ENCODE measurements around the gene PILRA. TPM values are rescaled to one million over a fixed set of nuclear protein-coding genes. Genes with fewer than 3 reads are reported as not detected.
"Not testable (repeated sequence)": the region's sequence is repeated elsewhere in the genome, so short reads cannot be mapped to it uniquely, and the experiment has no call there.

PILRA gene
- total RNA-seq (2016; rRNA removed; fragmentation: Illumina TruSeq; extraction: Trizol), result 0.13 TPM in 1 of 2 replicates, not detected in the other
- total RNA-seq (2016; cell fraction: cytosol; rRNA removed; fragmentation: Illumina TruSeq; extraction: Trizol; ENCODE audit: low read depth), result not detected in 2 replicates
- total RNA-seq (2016; cell fraction: insoluble cytoplasmic fraction; rRNA removed; fragmentation: Illumina TruSeq; extraction: Trizol), result 0.13 and 0.24 TPM in 2 replicates
- not detected in 2 replicates for total RNA-seq (2016; cell fraction: membrane; rRNA removed; fragmentation: Illumina TruSeq; extraction: Trizol)
- total RNA-seq (2016; cell fraction: nucleus; rRNA removed; fragmentation: Illumina TruSeq; extraction: Trizol), result not detected in 2 replicates
- polyA plus RNA-seq (2011; rRNA removed), result 0.97 and 1.3 TPM in 2 replicates
- polyA plus RNA-seq (2011; cell fraction: cytosol; rRNA removed), result 0.24 and 0.41 TPM in 2 replicates
- 3.1 and 3.6 TPM in 2 replicates for polyA plus RNA-seq (2011; cell fraction: nucleus; rRNA removed)
- polyA plus RNA-seq (2012), result 0.39 and 1.1 TPM in 2 replicates
- not detected in 2 replicates for polyA plus RNA-seq (2016; cell fraction: cytosol; fragmentation: Illumina TruSeq; extraction: Trizol; ENCODE audit: low read depth)
- 0.34 TPM in 1 of 2 replicates, not detected in the other for polyA plus RNA-seq (2016; cell fraction: insoluble cytoplasmic fraction; fragmentation: Illumina TruSeq; extraction: Trizol; ENCODE audit: low read depth)
- 0.14 TPM in 1 of 2 replicates, not detected in the other for polyA plus RNA-seq (2016; cell fraction: membrane; fragmentation: Illumina TruSeq; extraction: Trizol; ENCODE audit: low read depth)
- 0.79 and 1.7 TPM in 2 replicates for polyA plus RNA-seq (2016; cell fraction: nucleus; fragmentation: Illumina TruSeq; extraction: Trizol; ENCODE audit: insufficient read depth, low read depth)
- polyA minus RNA-seq (2011; rRNA and poly(A)+ RNA removed; ENCODE audit: low replicate concordance), result 1.4 and 10.4 TPM in 2 replicates
- polyA minus RNA-seq (2011; cell fraction: cytosol; rRNA and poly(A)+ RNA removed), result not detected in 2 replicates
- 1.6 and 1.9 TPM in 2 replicates for polyA minus RNA-seq (2011; cell fraction: nucleus; rRNA and poly(A)+ RNA removed)
- Bru-seq, nascent RNA, result percentile 29 among the genes with signal in this experiment
- percentile 35 among the genes with signal in this experiment for BruChase-seq, experiment 1, labeled RNA remaining after a 6-hour chase
- BruChase-seq, experiment 2, labeled RNA remaining after a 2-hour chase, result percentile 40 among the genes with signal in this experiment
- long read RNA-seq, experiment 1, result 0 reads
- long read RNA-seq, experiment 2, result 0 reads

DNA sequence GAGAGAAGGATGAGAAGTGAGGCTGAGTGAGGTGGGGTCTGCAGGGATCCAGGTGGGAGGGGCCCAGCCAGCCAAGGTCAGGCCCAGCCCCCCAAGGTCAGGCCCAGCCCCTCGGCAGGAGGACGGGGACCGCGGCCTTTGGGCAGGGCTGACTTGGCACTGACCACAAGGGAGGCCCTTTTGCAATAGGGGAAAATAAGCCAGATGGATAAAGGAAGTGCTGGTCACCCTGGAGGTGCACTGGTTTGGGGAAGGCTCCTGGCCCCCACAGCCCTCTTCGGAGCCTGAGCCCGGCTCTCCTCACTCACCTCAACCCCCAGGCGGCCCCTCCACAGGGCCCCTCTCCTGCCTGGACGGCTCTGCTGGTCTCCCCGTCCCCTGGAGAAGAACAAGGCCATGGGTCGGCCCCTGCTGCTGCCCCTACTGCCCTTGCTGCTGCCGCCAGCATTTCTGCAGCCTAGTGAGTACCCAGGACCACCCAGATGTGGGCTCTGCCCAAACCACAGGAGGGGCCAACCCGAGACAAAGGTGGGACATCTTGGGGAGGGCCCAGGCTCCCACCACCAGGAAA, at the start of gene PILRA:
TSS of gene PILRA (plus strand) at position 227 of the 571 bp plus-strand sequence. CDS start at position 397, 170 bp downstream.
- intact Hi-C loops (cut with micrococcal nuclease; ENCODE audit: unreplicated experiment), result no loop called here
- no peak within 1 kb of the TSS for H3K27ac ChIP-seq (ENCODE audit: extremely low read length, insufficient read depth, low read length)

DNA sequence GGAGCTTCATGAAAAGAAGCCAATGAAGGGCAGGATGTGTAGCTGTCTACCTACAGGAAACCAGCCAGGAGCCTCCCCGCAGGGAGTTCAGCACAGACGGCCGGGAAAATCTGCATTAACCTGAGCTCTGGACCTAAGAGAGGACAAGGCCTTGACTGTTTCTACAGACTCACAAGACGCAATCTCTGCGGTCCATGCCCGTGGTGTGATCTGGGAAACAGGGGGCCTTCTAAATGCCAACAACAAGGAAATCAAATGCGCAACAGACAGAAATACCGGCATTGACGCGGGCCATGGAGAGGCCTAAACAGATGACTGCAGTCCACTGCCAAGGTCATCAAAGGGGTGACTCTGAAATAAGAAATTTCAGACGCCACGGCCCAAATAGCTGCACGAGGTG, 49.1 kb upstream of the PILRA start:
- FAIRE-seq; H3K27me3 ChIP-seq (ENCODE audit: control insufficient read depth in 1 of 2, insufficient read depth in 2 of 2, low read length in 2 of 2); in situ Hi-C loops (cut with HindIII; ENCODE audit: extremely low pct_ligation_motif_present, low pct_unique_long_range_greater_than_20kb); H4K20me1 ChIP-seq (ENCODE audit: insufficient read depth, low read length); H2AFZ ChIP-seq (ENCODE audit: low read length); H3K79me2 ChIP-seq (ENCODE audit: insufficient read depth, low read length); H3K9me3 ChIP-seq (ENCODE audit: low read length); CTCF ChIA-PET (ENCODE audit: low intra/inter-chr PET ratio, low total read pairs); H3K4me1 ChIP-seq (ENCODE audit: insufficient read depth, low read length); POLR2A ChIA-PET; ATAC-seq; BruUV-seq (replicated peaks); DNase-seq (ENCODE audit: low spot score); H3K4me3 ChIP-seq (replicated peaks in 1 of 3; ENCODE audit: insufficient read depth in 1 of 3, low read depth in 2 of 3, low read length in 3 of 3); intact Hi-C loops (cut with micrococcal nuclease; ENCODE audit: unreplicated experiment); H3K4me2 ChIP-seq (ENCODE audit: low read depth, low read length); H3K9ac ChIP-seq (ENCODE audit: insufficient read depth, low read depth, low read length); H3K27ac ChIP-seq (ENCODE audit: extremely low read length, insufficient read depth, low read length); H3K36me3 ChIP-seq (replicated peaks in 1 of 2; ENCODE audit: control insufficient read depth in 1 of 2, insufficient read depth in 2 of 2, low read length in 2 of 2): not testable (repeated sequence)
- WGBS (ENCODE audit: low lambda C conversion rate), result 93% methylated on average over 13 of the region's 13 CpGs

More for the DNA sequence above, at the start of gene PILRA:
- in situ Hi-C loops (cut with HindIII; ENCODE audit: extremely low pct_ligation_motif_present, low pct_unique_long_range_greater_than_20kb), result no loop called here
- H3K4me2 ChIP-seq (ENCODE audit: low read depth, low read length), result peak within 1 kb of the TSS; percentile 43
- H4K20me1 ChIP-seq (ENCODE audit: insufficient read depth, low read length), result no peaks in the 10 kb centered on the region
- 0% methylated on average over 3 of the region's 12 CpGs for WGBS (ENCODE audit: low lambda C conversion rate)
- no peak within 1 kb of the TSS for H2AFZ ChIP-seq (ENCODE audit: low read length)
- ChIA-PET POLR2A (interaction anchor here (0.9 kb wide), 1 partner anchor 9 kb away, joined by 3 read pairs; no protein-coding TSS in a partner anchor), CTCF (ENCODE audit: low intra/inter-chr PET ratio, low total read pairs) (interaction anchor here (1.1 kb wide), 1 partner anchor 34 kb away, joined by 3 read pairs; no protein-coding TSS in a partner anchor)
- TF ChIP-seq ZFP62 (CRISPR knock-in tag; IDR thresholded peaks at IDR 0.05), result no peak
- TF ChIP-seq ZNF782 (CRISPR knock-in tag; IDR thresholded peaks at IDR 0.05; ENCODE audit: borderline replicate concordance), result 0 out of 2 replicates have a peak, but pooled peaks have one; percentile 24
- TF ChIP-seq TOPORS (CRISPR knock-in tag; IDR thresholded peaks at IDR 0.05), result no peak
- no peak for TF ChIP-seq ZMYM2 (CRISPR knock-in tag; IDR thresholded peaks at IDR 0.05)
- no peak for TF ChIP-seq RAD51 (IDR thresholded peaks at IDR 0.05; ENCODE audit: borderline replicate concordance)
- TF ChIP-seq ZBTB38 (CRISPR knock-in tag; IDR thresholded peaks at IDR 0.05), result no peak
- no peak for DNase-seq (ENCODE audit: low spot score)
- H3K4me1 ChIP-seq (ENCODE audit: insufficient read depth, low read length), result peaks cover 9% of the 10 kb centered on the region; the same call in 1 of the 2 replicates
- peak; percentile 45 for ATAC-seq
- H3K9ac ChIP-seq (ENCODE audit: insufficient read depth, low read depth, low read length), result no peak within 1 kb of the TSS
- no peaks in the 10 kb centered on the region for H3K79me2 ChIP-seq (ENCODE audit: insufficient read depth, low read length)
- no peaks in the 10 kb centered on the region for H3K36me3 ChIP-seq (replicated peaks in 1 of 2; ENCODE audit: control insufficient read depth in 1 of 2, insufficient read depth in 2 of 2, low read length in 2 of 2)
- H3K9me3 ChIP-seq (ENCODE audit: low read length), result no peaks in the 10 kb centered on the region
- H3K27me3 ChIP-seq (ENCODE audit: control insufficient read depth in 1 of 2, insufficient read depth in 2 of 2, low read length in 2 of 2), result no peaks in the 10 kb centered on the region; a peak in 2 of 5 replicates
- no peak for FAIRE-seq
- BruUV-seq (replicated peaks), result no TSS peak
- H3K4me3 ChIP-seq (replicated peaks in 1 of 3; ENCODE audit: insufficient read depth in 1 of 3, low read depth in 2 of 3, low read length in 3 of 3), result peak within 1 kb of the TSS in 1 of 3 experiments; percentile 49; a peak in 1 of 6 replicates

DNA sequence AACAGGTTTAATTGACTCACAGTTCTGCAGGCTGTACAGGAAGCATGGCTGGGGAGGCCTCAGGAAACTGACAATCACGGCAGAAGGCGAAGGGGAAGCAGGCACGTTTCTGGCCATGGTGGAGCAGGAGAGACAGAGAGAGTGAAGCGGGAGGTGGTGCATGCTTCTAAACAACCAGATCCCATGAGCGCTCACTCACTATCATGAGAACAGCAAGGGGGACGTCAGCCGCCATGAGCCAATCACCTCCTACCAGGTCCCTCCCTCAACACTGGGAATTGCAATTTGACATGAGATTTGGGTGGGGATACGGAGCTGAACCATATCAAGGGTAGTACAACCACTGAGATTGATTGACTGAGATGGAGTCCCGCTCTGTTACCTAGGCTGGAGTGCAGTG, 47.6 kb upstream of the PILRA start:
- POLR2A ChIA-PET; H3K27me3 ChIP-seq (ENCODE audit: control insufficient read depth in 1 of 2, insufficient read depth in 2 of 2, low read length in 2 of 2); H3K36me3 ChIP-seq (replicated peaks in 1 of 2; ENCODE audit: control insufficient read depth in 1 of 2, insufficient read depth in 2 of 2, low read length in 2 of 2); H3K9me3 ChIP-seq (ENCODE audit: low read length); ATAC-seq; FAIRE-seq; H4K20me1 ChIP-seq (ENCODE audit: insufficient read depth, low read length); H3K4me3 ChIP-seq (replicated peaks in 1 of 3; ENCODE audit: insufficient read depth in 1 of 3, low read depth in 2 of 3, low read length in 3 of 3); H3K4me1 ChIP-seq (ENCODE audit: insufficient read depth, low read length); H2AFZ ChIP-seq (ENCODE audit: low read length); BruUV-seq (replicated peaks); DNase-seq (ENCODE audit: low spot score); CTCF ChIA-PET (ENCODE audit: low intra/inter-chr PET ratio, low total read pairs); in situ Hi-C loops (cut with HindIII; ENCODE audit: extremely low pct_ligation_motif_present, low pct_unique_long_range_greater_than_20kb); H3K9ac ChIP-seq (ENCODE audit: insufficient read depth, low read depth, low read length); intact Hi-C loops (cut with micrococcal nuclease; ENCODE audit: unreplicated experiment); H3K27ac ChIP-seq (ENCODE audit: extremely low read length, insufficient read depth, low read length); H3K4me2 ChIP-seq (ENCODE audit: low read depth, low read length); H3K79me2 ChIP-seq (ENCODE audit: insufficient read depth, low read length): not testable (repeated sequence)
- 98% methylated on average over 8 of the region's 9 CpGs for WGBS (ENCODE audit: low lambda C conversion rate)

Measured in HepG2 (cell line).